ENCODE data around the gene BOC.

DNA sequence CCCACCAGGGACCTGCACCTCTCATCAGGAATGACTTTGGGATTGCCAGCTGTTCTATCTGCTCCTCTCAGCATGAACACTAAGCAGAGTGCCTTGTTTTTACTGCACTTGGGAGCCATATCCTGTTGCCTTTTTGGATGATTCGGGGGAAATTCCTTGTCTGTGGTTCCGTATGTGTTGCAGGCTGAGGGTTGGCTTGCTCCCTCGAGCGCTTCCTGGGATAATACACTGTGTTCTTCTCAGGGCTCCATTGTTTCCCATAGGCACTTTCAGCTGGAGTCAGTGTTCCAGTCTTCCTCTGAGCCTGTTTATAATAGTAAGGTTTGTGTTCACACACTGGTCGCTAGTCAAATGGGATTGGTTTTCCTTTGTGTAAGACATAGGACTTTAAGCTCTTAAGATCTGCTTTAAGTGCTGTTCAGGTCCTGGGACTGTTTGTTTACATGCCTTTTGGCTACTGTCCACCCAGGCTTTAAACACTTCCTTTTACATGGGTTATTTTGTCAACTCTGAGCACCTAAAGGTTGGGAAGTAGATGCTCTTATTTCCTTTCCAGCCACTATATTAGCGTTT lies 23.4 kb downstream of the BOC start:
- TF ChIP-seq POLR2A (IDR thresholded peaks at IDR 0.05) = no peak
- TF ChIP-seq, protein P1, sequence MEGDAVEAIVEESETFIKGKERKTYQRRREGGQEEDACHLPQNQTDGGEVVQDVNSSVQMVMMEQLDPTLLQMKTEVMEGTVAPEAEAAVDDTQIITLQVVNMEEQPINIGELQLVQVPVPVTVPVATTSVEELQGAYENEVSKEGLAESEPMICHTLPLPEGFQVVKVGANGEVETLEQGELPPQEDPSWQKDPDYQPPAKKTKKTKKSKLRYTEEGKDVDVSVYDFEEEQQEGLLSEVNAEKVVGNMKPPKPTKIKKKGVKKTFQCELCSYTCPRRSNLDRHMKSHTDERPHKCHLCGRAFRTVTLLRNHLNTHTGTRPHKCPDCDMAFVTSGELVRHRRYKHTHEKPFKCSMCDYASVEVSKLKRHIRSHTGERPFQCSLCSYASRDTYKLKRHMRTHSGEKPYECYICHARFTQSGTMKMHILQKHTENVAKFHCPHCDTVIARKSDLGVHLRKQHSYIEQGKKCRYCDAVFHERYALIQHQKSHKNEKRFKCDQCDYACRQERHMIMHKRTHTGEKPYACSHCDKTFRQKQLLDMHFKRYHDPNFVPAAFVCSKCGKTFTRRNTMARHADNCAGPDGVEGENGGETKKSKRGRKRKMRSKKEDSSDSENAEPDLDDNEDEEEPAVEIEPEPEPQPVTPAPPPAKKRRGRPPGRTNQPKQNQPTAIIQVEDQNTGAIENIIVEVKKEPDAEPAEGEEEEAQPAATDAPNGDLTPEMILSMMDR (IDR thresholded peaks at IDR 0.05 in 4 of 5, conservative IDR thresholded peaks at IDR 0.05 in 1 of 5) = no peak
